GM18511 (cell line): ENCODE results near the gene ENHO.
"Not testable (repeated sequence)": the region's sequence is repeated elsewhere in the genome, so short reads cannot be mapped to it uniquely, and the experiment has no call there.

Experiments used
- ATAC-seq: cut with Tn5 transposase; IDR thresholded peaks from one replicate; pipeline ENCODE4 v1.9.1; 2021; ENCODE audit warnings: mild to moderate bottlenecking, moderate library complexity; ENCODE audit not compliant: unreplicated experiment

Gene ENHO

GRCh38 chr9:34532041-34532440 is 9.3 kb upstream of the ENHO start:
- not testable (repeated sequence) for ATAC-seq

- no peak for ATAC-seq
Measured at GRCh38 chr9:34526026-34526425, 3.2 kb upstream of the ENHO start.

GRCh38 chr9:34524349-34524748 is 1.6 kb upstream of the ENHO start:
- ATAC-seq = no peak

GRCh38 chr9:34522091-34522887 is 501 bp downstream of the ENHO start:
- no peak for ATAC-seq

- ATAC-seq = no peak
Measured at GRCh38 chr9:34521406-34522045, 1.3 kb downstream of the ENHO start.

GRCh38 chr9:34520505-34521385 is 2.0 kb downstream of the ENHO start:
- ATAC-seq = no peak

- no peak for ATAC-seq
Measured at GRCh38 chr9:34520096-34520495, 2.7 kb downstream of the ENHO start.

GRCh38 chr9:34519321-34520020 is 3.3 kb downstream of the ENHO start:
- no peak for ATAC-seq

- no peak for ATAC-seq
Measured at GRCh38 chr9:34518896-34519295, 3.9 kb downstream of the ENHO start.

- ATAC-seq = no peak
Measured at GRCh38 chr9:34518110-34518616, 4.6 kb downstream of the ENHO start.

- no peak for ATAC-seq
Measured at GRCh38 chr9:34517185-34517584, 5.6 kb downstream of the ENHO start.

GRCh38 chr9:34515959-34516358 is 6.8 kb downstream of the ENHO start:
- ATAC-seq = no peak

GRCh38 chr9:34514816-34515215 is 8.0 kb downstream of the ENHO start:
- ATAC-seq = no peak

- no peak for ATAC-seq
Measured at GRCh38 chr9:34514401-34514800, 8.4 kb downstream of the ENHO start.

GRCh38 chr9:34513567-34514214 is 9.1 kb downstream of the ENHO start:
- no peak for ATAC-seq

- ATAC-seq = no peak
Measured at GRCh38 chr9:34512131-34513078, 10.4 kb downstream of the ENHO start.

- ATAC-seq = no peak
Measured at GRCh38 chr9:34510497-34511468, 12.0 kb downstream of the ENHO start.

GRCh38 chr9:34508951-34509350 is 13.8 kb downstream of the ENHO start:
- no peak for ATAC-seq
